Sciatic nerve (tissue), 2 donors: Measurements from ENCODE around the gene PLCL2. TPM values are rescaled to one million over a fixed set of nuclear protein-coding genes. Genes with fewer than 3 reads are reported as not detected.
A peak's percentile ranks its signal among the peaks of the same experiment; 100 is the strongest.
"Not testable (repeated sequence)": the region's sequence is repeated elsewhere in the genome, so short reads cannot be mapped to it uniquely, and the experiment has no call there.

Source experiments
- ATAC-seq: fragments of 200-7000 bp; cut with Tn5 transposase; one replicate; pipeline ENCODE4 v1.9.1; 2020; ENCODE audit warnings: mild to moderate bottlenecking, moderate library complexity
- DNase-seq: peaks from one replicate; pipeline ENCODE4 v3.0.0-alpha.2; 2020; ENCODE audit warnings: low spot score
- intact Hi-C: fragments of 100-400 bp; cut with DNase I; formaldehyde crosslinking; loops from one replicate; pipeline ENCODE4 v1.14.2; 2022
- total RNA-seq: library from RNA; stranded (reverse); fragmentation: NEBNext Ultra II Directional; extraction: Animal tissue kit (Norgen Biotek cat#: 25700); gene quantifications from one replicate; pipeline ENCODE4 v1.2.1, GENCODE V29; 2021
- donor health status: DM: no; HTN: no; CAD: no.
- donor health status: DM: no; HTN: no; CAD: no.

PLCL2 gene
- total RNA-seq, 1 donor from 2014 or later: 33.5 TPM

GRCh38 chr3:17078926-17079465 is 194.2 kb downstream of the PLCL2 start:
- no peak for ATAC-seq
- DNase-seq: no peak
- intact Hi-C loops: no loop called here

GRCh38 chr3:17079933-17080332 is 195.2 kb downstream of the PLCL2 start:
- DNase-seq (no peak), ATAC-seq (no peak)
- intact Hi-C loops: no loop called here

- no peak for DNase-seq
- intact Hi-C loops: no loop called here
- peak; percentile 75 for ATAC-seq
Measured at GRCh38 chr3:17081520-17081919, 196.8 kb downstream of the PLCL2 start.

DNA sequence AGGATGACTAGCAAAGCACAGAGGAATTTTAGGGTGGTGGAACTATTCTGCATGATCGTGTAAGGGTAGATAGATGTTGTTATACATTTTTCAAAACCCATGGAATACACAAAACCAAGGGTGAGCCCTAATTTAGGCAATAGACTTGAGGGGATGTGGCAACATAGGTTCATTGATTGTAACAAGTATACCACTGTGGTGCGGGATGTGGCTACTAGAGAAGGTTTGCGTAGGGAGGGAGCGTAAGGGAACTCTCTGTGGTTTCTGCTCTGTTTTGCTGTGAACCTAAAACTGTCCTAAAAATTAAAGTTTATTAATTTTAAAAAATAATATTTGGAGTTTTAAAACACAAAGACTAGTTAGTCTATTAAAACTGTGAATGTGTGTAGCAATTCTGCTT is 202.8 kb downstream of the PLCL2 start:
- intact Hi-C loops: no loop called here
- ATAC-seq (no peak), DNase-seq (no peak)

- DNase-seq (no peak), ATAC-seq (no peak)
- intact Hi-C loops: no loop called here
Measured at GRCh38 chr3:17088017-17088416, 203.3 kb downstream of the PLCL2 start.

DNA sequence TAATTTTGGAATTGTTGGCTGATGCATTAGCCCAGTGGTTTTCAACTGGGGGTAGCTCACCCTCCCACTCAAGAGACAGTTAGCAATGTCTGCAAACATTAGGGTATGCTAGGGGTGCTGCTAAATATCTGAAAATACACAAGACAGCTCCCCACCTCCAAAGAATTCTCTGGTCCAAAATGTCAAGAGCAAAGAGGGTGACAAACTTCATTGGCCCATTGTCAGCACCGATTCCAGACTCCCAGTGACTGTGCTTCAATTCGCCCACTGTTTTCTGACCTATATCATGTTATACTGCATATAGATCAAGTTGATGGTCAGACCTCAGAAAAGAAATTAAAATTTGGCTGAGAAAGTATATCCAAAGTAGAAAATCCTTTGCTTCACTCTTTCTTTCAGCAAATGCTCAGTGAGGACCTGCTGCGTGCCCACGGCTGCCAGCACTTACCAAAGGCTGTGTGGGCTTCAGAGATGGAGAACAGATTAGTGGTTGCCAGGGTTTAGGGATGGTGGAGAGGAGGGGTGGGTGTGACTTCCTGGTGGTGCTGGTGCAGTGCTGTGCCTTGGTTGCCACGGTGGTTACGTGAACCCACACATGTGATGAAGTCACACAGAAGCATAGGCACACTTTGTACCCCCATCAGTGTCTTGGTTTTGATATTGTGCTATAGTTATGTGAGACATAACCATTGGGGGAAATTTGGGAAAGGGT is 204.0 kb downstream of the PLCL2 start:
- intact Hi-C loops: no loop called here
- DNase-seq (no peak), ATAC-seq (peak; percentile 38)

- peak; percentile 55 for ATAC-seq
- no peak for DNase-seq
- intact Hi-C loops: no loop called here
Measured at GRCh38 chr3:17089314-17089700, 204.6 kb downstream of the PLCL2 start.

DNA sequence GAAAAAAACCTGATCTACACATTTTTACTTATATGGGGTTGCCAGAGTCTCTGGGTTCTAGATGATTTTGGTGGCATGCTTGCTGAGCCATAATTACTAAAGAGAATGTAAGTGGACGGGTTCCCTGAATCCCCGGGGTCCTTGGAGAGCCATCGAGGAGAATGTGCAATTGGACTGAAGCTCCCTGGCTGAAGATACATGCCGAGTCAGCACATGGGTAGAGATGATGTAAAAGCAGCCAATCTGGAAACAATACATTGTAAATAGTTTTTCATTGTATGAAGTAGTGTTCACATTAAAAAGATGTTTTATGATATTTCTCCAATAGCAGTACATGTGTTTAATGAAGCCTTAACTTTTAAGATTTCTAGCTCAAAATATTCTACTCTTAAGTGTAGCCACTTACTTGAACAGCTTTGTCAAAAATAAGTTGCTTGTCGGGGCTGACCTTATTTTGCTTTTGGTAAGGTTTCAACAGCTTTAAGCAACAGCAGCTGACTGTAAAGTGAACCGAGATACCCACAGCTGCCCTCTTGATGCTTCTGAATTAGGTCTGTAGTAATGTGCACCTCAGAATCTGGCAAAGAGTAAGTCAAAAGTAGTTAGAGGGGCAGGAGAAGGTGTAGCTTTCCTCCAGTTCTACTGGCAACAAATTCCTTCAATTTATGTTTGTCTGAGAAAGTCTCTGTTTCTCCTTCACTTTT is 205.7 kb downstream of the PLCL2 start:
- intact Hi-C loops: no loop called here
- DNase-seq (no peak), ATAC-seq (no peak)

DNA sequence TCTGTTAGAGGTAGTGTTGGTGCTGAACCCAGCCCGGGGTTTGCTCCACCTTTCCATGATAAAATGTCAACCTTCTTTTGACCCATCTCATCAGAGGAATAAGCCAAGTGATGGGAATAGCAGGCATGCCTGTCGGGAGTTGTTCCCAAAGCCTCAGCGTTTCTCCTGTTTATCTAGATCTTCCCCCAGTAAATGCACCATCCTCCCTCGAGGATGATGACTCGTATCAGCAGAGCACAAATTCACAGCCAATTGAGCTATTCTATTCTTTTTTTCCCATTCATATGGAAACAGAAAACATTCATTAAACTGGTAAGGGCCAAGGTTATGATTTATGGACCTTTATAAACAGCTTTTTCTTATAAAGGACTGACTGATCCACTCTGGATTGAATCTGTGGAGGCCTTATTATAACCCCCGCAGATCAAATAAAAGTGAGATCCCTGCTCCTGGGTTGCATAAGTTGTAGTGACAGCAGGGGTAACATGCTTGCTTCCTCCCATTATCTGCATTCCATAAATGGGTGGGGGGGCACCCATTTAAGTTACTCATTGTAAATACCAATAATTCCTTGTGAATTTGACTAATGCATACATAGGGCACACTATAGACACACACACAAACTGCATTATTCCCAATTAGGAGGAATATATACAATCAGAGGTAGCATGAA is 207.3 kb downstream of the PLCL2 start:
- no peak for ATAC-seq
- intact Hi-C loops: no loop called here
- DNase-seq: no peak

GRCh38 chr3:17092583-17092933 is 207.8 kb downstream of the PLCL2 start:
- DNase-seq (no peak), ATAC-seq (no peak)
- intact Hi-C loops: no loop called here

GRCh38 chr3:17094551-17094950 is 209.8 kb downstream of the PLCL2 start:
- intact Hi-C loops: no loop called here
- ATAC-seq (no peak), DNase-seq (no peak)

DNA sequence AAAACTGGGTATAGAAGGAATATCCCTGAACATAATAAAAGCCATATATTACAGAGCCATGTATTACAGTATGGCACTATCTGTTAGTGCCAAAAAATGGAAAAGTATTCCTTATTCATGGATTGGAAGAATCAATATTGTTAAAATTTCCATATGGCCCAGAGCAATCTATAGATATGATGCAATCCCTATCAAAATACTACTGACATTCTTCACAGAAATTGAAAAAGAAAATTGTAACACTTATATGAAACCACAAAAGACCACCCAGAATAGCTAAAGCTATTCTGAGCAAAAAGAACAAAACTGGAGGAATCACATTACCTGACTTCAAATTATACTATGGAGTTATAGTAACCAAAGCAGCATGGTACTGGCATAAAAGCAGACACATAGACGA is 218.8 kb downstream of the PLCL2 start:
- intact Hi-C loops: no loop called here
- DNase-seq (no peak), ATAC-seq (no peak)

GRCh38 chr3:17106801-17107200 is 222.0 kb downstream of the PLCL2 start:
- DNase-seq, ATAC-seq, intact Hi-C loops: not testable (repeated sequence)

- ATAC-seq: no peak
- intact Hi-C loops: no loop called here
- DNase-seq: no peak
Measured at GRCh38 chr3:17110660-17111396, 226.1 kb downstream of the PLCL2 start.

GRCh38 chr3:17111586-17111985 is 226.8 kb downstream of the PLCL2 start:
- intact Hi-C loops: no loop called here
- ATAC-seq: no peak

GRCh38 chr3:17115186-17115585 is 230.4 kb downstream of the PLCL2 start:
- DNase-seq: no peak
- ATAC-seq: no peak
- intact Hi-C loops: no loop called here

More at GRCh38 chr3:17111586-17111985, 226.8 kb downstream of the PLCL2 start:
- no peak for DNase-seq

DNA sequence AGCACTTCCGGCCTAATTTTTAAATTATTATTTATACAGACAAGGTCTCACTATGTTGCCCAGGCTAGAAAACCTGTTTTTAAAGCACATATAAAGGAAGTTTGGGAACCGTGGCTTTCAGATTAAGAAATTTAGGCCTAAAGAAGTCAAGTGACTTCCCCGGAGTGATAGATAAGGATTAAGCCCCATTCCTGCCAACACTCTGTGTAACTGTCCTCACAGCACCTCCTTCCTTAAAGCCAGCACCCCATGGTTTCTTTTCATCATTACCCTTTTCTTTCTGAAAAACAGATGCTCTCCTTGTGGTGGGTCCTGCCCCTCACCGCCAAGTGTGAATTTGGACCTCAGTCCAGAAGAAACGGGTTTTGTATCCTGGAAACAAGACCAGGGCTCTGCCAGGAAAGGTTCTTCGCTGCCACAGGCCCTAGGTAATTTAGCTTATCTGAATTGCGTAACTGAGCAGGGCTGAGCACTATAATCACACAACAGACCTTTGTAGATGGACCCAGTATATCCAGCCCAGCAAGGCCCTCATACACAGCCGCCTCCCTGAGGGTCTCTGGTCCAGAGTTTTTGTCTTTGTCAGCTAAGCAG is 231.3 kb downstream of the PLCL2 start:
- no peak for ATAC-seq
- intact Hi-C loops: no loop called here

GRCh38 chr3:17118771-17119170 is 234.0 kb downstream of the PLCL2 start:
- intact Hi-C loops: no loop called here
- no peak for ATAC-seq

More for the DNA sequence above, 231.3 kb downstream of the PLCL2 start:
- DNase-seq: no peak

More at GRCh38 chr3:17118771-17119170, 234.0 kb downstream of the PLCL2 start:
- DNase-seq: no peak
